ENCODE data around the gene SHC2.

Gene SHC2

DNA sequence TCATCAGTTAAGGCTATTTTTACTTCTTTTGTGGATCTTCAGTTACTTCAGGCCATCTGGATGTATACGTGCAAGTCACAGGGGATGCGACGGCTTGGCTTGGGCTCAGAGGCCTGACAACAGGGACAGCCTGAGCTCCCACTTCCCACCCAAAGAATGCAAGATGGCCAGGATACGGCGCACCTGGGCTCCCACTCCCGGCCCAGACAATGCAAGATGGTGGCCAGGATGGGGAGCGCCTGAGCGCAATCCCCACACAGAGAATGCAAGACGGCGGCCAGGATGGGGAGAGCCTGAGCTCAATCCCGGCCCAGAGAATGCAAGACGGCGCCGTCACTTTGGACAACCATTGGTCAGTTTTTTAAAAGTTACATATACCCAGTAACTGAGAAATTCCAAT, 91.0 kb downstream of the SHC2 start:
- no peak for DNase-seq

DNA sequence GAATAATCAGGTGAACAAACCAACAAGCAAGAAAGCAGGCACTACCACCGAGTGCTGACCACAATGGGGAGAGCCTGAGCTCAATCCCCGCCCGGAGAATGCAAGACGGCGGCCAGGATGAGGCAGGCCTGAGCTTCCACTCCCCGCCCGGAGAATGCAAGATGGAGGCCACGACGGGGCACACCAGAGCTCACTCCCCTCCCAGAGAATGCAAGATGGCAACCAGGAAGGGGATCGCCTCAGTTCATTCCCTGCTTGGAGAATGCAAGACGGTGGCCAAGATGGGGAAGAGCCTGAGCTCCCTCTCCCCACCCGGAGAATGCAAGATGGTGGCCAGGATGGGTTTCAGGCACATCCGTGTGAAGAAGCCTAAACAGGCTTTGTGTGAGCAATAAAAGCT, 91.6 kb downstream of the SHC2 start:
- no peak for DNase-seq

DNA sequence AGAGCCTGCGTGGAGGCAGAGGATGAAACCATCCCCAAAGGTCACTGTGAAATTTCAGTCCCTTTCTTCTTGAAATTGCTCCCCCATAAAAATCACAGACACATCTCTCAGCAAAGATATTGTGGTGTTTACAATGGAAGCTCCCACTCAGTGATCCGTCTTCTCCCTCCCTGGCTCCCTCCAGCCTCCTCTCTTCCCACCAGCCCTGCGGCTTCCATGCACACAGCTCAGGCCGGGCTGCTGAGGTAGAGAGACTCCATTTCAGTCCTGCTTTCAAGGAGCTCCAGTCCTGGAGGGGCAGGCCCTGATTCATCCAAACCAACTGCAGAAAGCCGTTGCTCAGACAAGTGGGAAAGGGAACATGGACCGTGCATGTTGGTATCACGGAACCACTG, 92.2 kb downstream of the SHC2 start:
- no peak for DNase-seq

DNA sequence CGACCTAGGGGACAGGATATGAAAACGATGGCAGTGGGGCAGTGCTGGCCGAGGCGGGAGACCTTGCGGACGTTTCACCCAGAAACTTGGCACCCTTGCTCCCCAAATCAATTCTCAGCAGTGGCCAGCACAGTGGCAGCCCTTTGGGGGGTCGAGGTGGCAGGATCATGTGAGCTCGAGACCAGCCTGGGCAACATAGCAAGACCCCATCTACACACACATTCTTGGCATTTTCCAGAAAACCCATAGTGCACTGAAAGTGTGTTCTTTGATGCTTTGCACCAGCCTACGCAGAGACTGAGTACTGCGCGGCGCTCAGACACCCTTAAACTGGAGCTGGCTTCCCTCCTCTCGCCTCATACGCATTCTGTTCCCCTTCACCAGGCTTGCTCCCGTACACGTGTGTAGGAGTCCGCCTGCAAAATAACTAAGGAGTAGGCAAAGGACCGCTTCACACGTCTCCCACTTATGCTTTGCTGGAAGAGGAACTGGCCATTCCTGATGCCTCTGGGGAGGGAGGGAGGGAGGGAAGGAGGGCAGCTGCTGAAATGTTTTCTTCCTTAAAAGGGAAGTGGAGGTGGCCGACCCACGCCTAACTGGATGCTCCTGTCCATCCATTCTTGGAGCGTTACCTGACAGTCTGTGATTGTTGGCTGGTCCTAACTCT, 92.7 kb downstream of the SHC2 start:
- no peak for DNase-seq

DNA sequence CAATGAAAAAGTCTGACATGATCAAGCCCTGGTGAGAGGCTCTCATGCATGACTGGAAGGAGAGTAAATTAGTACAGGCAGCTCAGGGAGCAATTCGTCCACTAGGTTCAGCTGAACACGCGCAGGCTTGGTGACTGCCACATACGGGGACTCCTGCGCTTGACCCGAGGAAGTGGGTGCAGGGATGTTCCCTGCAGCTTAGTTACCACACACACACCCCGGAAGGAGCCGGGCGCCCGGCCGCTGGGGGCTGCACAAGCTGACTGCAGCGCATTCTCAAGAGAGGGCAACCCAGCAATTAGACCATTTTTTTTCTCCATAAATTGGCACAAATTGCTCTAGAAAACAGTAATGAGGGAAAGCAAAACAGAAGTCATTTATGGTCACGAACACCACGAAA, 93.3 kb downstream of the SHC2 start:
- DNase-seq: no peak

DNA sequence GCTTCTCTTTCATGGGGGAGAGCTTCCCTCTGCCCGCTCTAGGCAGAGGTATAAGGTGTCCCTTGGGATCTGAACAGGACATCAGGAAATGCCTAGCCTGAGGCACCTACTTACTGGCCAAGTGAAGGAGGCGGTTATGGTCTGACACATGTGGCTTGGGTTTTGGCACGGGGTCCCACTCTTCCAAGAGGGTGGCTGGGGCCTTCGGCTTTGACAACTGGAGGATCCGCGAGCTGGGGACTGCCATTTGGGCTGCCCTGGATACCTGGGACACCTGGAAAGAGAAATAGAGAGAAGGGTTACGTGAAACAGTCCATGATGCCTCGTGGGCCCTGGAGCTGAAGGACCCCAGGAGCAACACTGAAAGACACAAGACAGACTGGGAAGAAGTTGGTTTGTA, 93.9 kb downstream of the SHC2 start:
- DNase-seq: no peak
